RWPE2 (cell line): Measurements from ENCODE around the gene HTT.

Experiments
- ATAC-seq: fragments of 200-7000 bp; cut with Tn5 transposase; 3 replicates; pipeline ENCODE4 v1.9.1; 2021; ENCODE audit warnings: low read depth
- DNase-seq: peaks from one replicate; pipeline ENCODE4 v3.0.0-alpha.2; 2020; ENCODE audit warnings: low spot score
- H3K27ac ChIP-seq: fragments of 450-650 bp; 2 replicates; pipeline ENCODE4 v1.5.1; 2017; ENCODE audit warnings: mild to moderate bottlenecking; ENCODE audit not compliant: poor library complexity, severe bottlenecking
- H3K27me3 ChIP-seq: fragments of 250-450 bp; sonication (Bioruptor Pico); 2 replicates; pipeline ENCODE4 v1.5.1; 2021; ENCODE audit warnings: mild to moderate bottlenecking, moderate library complexity; ENCODE audit not compliant: insufficient read depth, poor library complexity, severe bottlenecking
- H3K36me3 ChIP-seq: fragments of 250-450 bp; sonication (Bioruptor Pico); 2 replicates; pipeline ENCODE4 v1.5.1; 2020; ENCODE audit warnings: low read depth, mild to moderate bottlenecking, moderate library complexity
- H3K4me1 ChIP-seq: fragments of 250-450 bp; sonication (Bioruptor Pico); 2 replicates; pipeline ENCODE4 v1.5.1; 2021; ENCODE audit warnings: mild to moderate bottlenecking, moderate library complexity; ENCODE audit not compliant: insufficient read depth, poor library complexity, severe bottlenecking
- H3K4me3 ChIP-seq: fragments of 250-450 bp; sonication (Bioruptor Pico); 2 replicates; pipeline ENCODE4 v1.5.1; 2021; ENCODE audit warnings: mild to moderate bottlenecking, moderate library complexity; ENCODE audit not compliant: severe bottlenecking
- H3K9me3 ChIP-seq: fragments of 250-450 bp; sonication (Bioruptor Pico); 2 replicates; pipeline ENCODE4 v1.5.1; 2021; ENCODE audit warnings: mild to moderate bottlenecking, moderate library complexity; ENCODE audit not compliant: severe bottlenecking
- TF ChIP-seq, protein P1 (sequence below): fragments of 450-650 bp; IDR thresholded peaks from one replicate; pipeline ENCODE4 v1.5.1; 2017; ENCODE audit warnings: mild to moderate bottlenecking, moderate library complexity; ENCODE audit not compliant: poor library complexity, severe bottlenecking

The HTT gene

DNA sequence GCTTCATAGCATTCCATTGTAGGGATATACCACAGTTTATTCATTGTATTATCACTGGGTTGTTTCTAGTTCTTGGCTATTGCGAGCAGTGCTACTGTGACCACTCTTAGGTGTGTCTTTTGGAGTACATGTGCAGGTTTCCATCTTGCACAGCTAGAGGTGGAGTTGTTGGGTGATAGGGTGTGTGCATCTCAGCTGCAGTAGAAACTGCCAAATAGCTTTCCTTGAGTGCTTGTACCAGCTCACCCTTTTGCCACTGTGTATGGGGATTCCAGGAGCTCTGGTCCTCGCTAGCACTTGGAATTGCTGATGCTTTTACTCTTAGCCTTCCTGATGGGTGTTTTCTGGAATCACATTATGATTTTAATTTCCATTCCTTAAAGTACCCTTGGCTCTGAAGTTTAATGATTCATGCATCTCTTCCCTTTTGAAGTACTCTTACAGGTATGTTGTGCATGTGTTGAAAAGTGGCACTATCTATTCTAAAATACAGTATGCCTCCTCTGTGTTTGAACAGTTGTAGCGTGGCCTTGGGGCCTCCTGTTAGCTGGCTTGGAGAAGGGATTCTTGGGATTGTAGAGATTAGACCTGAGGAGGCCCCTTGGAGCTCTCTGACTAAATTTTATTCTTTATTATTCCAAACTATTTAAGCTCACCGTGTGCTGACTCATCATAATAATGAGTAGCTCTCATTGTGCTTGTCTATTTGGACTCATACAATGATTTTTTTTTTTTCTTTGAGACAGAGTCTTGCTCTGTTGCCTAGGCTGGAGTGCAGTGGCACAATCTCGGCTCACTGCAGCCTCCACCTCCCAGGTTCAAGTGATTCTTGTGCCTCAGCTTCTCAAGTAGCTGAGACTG lies 38.4 kb downstream of the HTT start:
- peaks cover 74% of the 10 kb centered on the region for H3K36me3 ChIP-seq

DNA sequence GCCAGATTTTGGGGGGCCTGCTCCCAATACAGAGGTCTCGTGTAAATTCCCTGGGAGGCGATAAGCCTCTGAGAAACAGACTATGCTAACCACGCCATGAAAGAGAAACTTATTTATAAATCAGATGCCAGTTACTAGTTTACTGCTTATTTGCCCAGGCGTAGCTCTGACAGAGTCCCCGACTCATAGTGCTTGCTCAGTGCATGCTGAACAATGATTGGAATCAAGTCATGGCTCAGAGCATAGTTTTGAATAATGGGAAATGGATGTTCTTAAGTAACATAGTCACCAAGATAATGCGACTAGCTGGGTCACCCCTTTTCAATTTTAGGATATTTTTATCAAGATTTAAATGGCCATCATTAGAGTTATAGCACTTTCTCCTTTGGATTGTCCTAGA lies 39.9 kb downstream of the HTT start:
- DNase-seq, result no peak
- Histone ChIP-seq H3K9me3 (no peaks in the 10 kb centered on the region), H3K36me3 (peaks cover 70% of the 10 kb centered on the region)

More for the DNA sequence above, 38.4 kb downstream of the HTT start:
- Histone ChIP-seq H3K4me3 (no peak overlapping the region), H3K4me1 (peaks cover 25% of the 10 kb centered on the region), H3K9me3 (no peaks in the 10 kb centered on the region), H3K27me3 (no peaks in the 10 kb centered on the region), H3K27ac (peak overlapping the region; percentile 80)
- TF ChIP-seq, protein P1, sequence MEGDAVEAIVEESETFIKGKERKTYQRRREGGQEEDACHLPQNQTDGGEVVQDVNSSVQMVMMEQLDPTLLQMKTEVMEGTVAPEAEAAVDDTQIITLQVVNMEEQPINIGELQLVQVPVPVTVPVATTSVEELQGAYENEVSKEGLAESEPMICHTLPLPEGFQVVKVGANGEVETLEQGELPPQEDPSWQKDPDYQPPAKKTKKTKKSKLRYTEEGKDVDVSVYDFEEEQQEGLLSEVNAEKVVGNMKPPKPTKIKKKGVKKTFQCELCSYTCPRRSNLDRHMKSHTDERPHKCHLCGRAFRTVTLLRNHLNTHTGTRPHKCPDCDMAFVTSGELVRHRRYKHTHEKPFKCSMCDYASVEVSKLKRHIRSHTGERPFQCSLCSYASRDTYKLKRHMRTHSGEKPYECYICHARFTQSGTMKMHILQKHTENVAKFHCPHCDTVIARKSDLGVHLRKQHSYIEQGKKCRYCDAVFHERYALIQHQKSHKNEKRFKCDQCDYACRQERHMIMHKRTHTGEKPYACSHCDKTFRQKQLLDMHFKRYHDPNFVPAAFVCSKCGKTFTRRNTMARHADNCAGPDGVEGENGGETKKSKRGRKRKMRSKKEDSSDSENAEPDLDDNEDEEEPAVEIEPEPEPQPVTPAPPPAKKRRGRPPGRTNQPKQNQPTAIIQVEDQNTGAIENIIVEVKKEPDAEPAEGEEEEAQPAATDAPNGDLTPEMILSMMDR, result no peak
- ATAC-seq (no peak), DNase-seq (no peak)

GRCh38 chr4:3115637-3116270 lies 41.3 kb downstream of the HTT start:
- H3K4me3 ChIP-seq, result no peak overlapping the region
- H3K36me3 ChIP-seq, result peaks cover 69% of the 10 kb centered on the region
- TF ChIP-seq, protein P1, result no peak
- DNase-seq, result no peak
- H3K9me3 ChIP-seq, result no peaks in the 10 kb centered on the region
- ATAC-seq, result no peak
- no peaks in the 10 kb centered on the region for H3K27me3 ChIP-seq
- no peak overlapping the region for H3K27ac ChIP-seq
- H3K4me1 ChIP-seq, result peaks cover 25% of the 10 kb centered on the region

More for the DNA sequence above, 39.9 kb downstream of the HTT start:
- no peak for ATAC-seq
- H3K4me3 ChIP-seq, result no peak overlapping the region
- peaks cover 25% of the 10 kb centered on the region for H3K4me1 ChIP-seq
- TF ChIP-seq, protein P1, result no peak
- peak overlapping the region; percentile 80 for H3K27ac ChIP-seq
- no peaks in the 10 kb centered on the region for H3K27me3 ChIP-seq

DNA sequence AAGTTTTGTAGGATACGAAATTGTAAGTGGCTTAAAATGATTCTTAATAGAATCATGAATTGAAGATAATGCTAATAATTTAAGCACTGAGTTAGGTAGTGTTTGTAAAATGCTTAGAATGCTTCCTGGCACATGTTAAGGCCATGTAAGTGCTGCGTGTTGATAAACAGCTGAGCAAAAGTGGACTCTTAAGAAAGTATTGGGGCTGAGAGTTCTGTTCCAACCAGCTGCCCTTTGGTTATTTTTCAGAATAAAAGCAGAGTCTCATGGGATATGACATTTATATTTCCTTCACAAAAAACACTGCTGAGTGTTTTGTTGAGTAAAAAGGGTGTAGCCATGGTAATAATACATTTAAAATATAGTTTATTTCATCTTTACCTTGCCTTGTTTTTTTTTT lies 42.5 kb downstream of the HTT start:
- no peak overlapping the region for H3K4me3 ChIP-seq
- TF ChIP-seq, protein P1, result no peak
- H3K36me3 ChIP-seq, result peaks cover 74% of the 10 kb centered on the region
- peaks cover 14% of the 10 kb centered on the region for H3K4me1 ChIP-seq
- DNase-seq (no peak), ATAC-seq (no peak)
- no peak overlapping the region for H3K27ac ChIP-seq
- no peaks in the 10 kb centered on the region for H3K27me3 ChIP-seq
- H3K9me3 ChIP-seq, result no peaks in the 10 kb centered on the region
